ENCODE measurements around the gene SCNN1A.

The SCNN1A gene

GRCh38 chr12:6367969-6368892 is 7.1 kb downstream of the SCNN1A start:
- H3K27me3 ChIP-seq (replicated peaks; ENCODE audit: control insufficient read depth, insufficient read depth, low read length, poor library complexity, severe bottlenecking), result no peaks in the 10 kb centered on the region
- DNase-seq, result no peak
- H3K27ac ChIP-seq (ENCODE audit: insufficient read depth, low read length, poor library complexity, severe bottlenecking), result no peak overlapping the region
- no peaks in the 10 kb centered on the region for H3K36me3 ChIP-seq (ENCODE audit: control insufficient read depth, insufficient read depth, low read length)
- no peak overlapping the region for H3K4me3 ChIP-seq (ENCODE audit: insufficient read depth, low read depth, low read length, poor library complexity, severe bottlenecking)
- H3K9me3 ChIP-seq (ENCODE audit: control insufficient read depth, low read length), result no peaks in the 10 kb centered on the region
- peaks cover 12% of the 10 kb centered on the region for H3K4me1 ChIP-seq (ENCODE audit: control insufficient read depth, insufficient read depth, low read length, poor library complexity, severe bottlenecking)

DNA sequence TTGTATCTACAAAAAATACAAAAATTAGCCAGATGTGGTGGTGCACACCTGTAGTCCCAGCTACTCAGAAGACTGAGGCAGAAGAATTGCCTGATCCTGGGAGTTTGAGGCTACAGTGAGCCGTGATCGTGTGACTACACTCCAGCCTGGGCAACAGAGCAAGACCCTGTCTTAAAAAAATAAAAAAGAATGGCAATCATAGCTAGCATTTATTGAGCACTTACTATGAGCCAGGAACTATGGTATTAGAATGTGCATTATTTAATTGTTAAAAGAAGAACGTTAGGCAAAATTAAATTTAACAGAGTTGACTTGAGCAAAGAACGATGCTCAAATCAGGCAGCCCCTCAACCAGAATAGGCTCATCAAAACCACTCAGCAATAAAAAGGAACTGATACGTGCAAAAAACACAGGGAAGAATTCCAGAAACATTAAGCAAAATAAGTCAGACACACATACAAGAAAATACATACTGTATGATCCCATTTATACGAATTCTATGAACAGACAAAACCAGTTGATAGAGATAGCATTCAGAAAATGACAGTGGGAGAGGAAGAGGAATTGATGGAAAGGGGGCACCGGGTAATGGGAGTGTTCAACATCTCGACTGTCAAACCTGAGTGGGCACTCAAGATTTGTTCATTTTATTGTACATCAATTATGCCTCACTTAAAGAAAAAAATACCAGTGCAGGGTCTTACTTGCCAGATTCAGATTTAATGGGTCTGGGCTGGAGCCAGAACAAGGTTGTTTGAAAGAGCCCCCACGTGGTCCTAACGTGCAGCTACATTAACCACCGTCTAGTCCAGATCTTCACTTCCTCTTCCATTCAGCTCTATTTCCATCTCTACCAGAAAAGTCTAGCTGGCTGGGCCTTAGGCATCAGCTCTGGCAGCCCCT is 8.0 kb downstream of the SCNN1A start:
- DNase-seq, result no peak
- Histone ChIP-seq H3K4me1 (ENCODE audit: control insufficient read depth, insufficient read depth, low read length, poor library complexity, severe bottlenecking) (peaks cover 12% of the 10 kb centered on the region), H3K36me3 (ENCODE audit: control insufficient read depth, insufficient read depth, low read length) (no peaks in the 10 kb centered on the region), H3K27me3 (replicated peaks; ENCODE audit: control insufficient read depth, insufficient read depth, low read length, poor library complexity, severe bottlenecking) (no peaks in the 10 kb centered on the region), H3K4me3 (ENCODE audit: insufficient read depth, low read depth, low read length, poor library complexity, severe bottlenecking) (no peak overlapping the region), H3K27ac (ENCODE audit: insufficient read depth, low read length, poor library complexity, severe bottlenecking) (no peak overlapping the region), H3K9me3 (ENCODE audit: control insufficient read depth, low read length) (no peaks in the 10 kb centered on the region)

- H3K9me3 ChIP-seq (ENCODE audit: control insufficient read depth, low read length), result no peaks in the 10 kb centered on the region
- H3K27me3 ChIP-seq (replicated peaks; ENCODE audit: control insufficient read depth, insufficient read depth, low read length, poor library complexity, severe bottlenecking), result no peaks in the 10 kb centered on the region
- DNase-seq, result no peak
- H3K4me1 ChIP-seq (ENCODE audit: control insufficient read depth, insufficient read depth, low read length, poor library complexity, severe bottlenecking), result peaks cover 16% of the 10 kb centered on the region
- peak overlapping the region; percentile 80 for H3K4me3 ChIP-seq (ENCODE audit: insufficient read depth, low read depth, low read length, poor library complexity, severe bottlenecking)
- peak overlapping the region; percentile 75 for H3K27ac ChIP-seq (ENCODE audit: insufficient read depth, low read length, poor library complexity, severe bottlenecking)
- no peaks in the 10 kb centered on the region for H3K36me3 ChIP-seq (ENCODE audit: control insufficient read depth, insufficient read depth, low read length)
These were observed 11.4 kb downstream of the SCNN1A start for GRCh38 chr12:6364044-6364374.

DNA sequence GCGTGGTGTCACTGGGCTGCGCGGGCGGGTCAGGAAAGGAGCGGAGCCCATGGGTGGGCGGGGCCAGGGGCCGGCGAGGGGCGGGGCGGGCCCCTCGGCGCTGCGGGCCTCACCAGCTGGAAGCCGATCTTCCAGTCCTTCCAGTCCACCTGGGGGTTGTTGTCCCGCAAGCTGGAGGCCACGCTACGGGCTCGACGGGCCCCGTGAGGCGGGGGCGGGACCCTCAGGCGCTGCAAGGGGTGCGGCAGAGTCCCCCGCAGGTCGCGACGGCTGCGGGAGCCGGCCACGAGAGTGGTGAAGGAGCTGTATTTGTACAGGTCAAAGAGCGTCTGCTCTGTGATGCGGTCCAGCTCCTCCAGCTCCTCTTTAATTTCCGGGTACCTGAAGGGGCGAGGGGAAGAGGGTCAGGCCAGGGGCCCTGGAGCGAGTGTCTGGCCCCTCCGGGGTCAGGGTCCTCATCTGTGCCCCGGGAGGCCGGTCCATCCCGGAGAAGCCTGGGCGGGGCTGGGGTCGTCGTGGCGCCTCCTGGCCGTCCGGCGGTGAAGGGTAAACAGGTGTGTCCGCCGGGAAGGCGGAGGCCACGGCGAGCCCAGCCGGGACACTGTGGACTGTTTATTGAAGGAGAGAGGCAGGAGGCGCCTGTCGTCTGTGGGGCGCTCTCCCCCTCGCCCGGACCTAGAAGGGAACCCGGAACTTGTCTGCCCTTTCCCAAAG is 11.9 kb downstream of the SCNN1A start:
- Histone ChIP-seq H3K27ac (ENCODE audit: insufficient read depth, low read length, poor library complexity, severe bottlenecking) (peak overlapping the region; percentile 75), H3K27me3 (replicated peaks; ENCODE audit: control insufficient read depth, insufficient read depth, low read length, poor library complexity, severe bottlenecking) (no peaks in the 10 kb centered on the region), H3K4me1 (ENCODE audit: control insufficient read depth, insufficient read depth, low read length, poor library complexity, severe bottlenecking) (peaks cover 16% of the 10 kb centered on the region), H3K36me3 (ENCODE audit: control insufficient read depth, insufficient read depth, low read length) (no peaks in the 10 kb centered on the region), H3K4me3 (ENCODE audit: insufficient read depth, low read depth, low read length, poor library complexity, severe bottlenecking) (peak overlapping the region; percentile 80), H3K9me3 (ENCODE audit: control insufficient read depth, low read length) (no peaks in the 10 kb centered on the region)
- DNase-seq, result peak; percentile 49 to 62 (median 53)

DNA sequence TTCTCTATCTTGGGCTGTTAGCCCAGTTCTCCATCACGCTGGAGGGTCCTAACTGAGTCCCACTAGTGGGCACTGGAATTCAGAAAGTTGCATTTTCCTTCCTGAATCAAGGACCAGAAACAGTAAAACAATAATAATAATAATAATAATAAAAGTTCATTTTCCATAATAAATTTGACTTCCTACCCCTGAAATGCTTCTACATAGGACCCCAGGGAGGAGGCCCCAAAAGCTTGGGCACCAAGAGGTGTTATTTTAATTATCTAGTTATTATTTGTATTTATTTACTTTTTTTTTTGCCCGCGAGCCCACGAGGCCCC is 12.4 kb downstream of the SCNN1A start:
- no peaks in the 10 kb centered on the region for H3K9me3 ChIP-seq (ENCODE audit: control insufficient read depth, low read length)
- peak overlapping the region; percentile 80 for H3K4me3 ChIP-seq (ENCODE audit: insufficient read depth, low read depth, low read length, poor library complexity, severe bottlenecking)
- no peak for DNase-seq
- H3K27ac ChIP-seq (ENCODE audit: insufficient read depth, low read length, poor library complexity, severe bottlenecking), result peak overlapping the region; percentile 75
- peaks cover 16% of the 10 kb centered on the region for H3K4me1 ChIP-seq (ENCODE audit: control insufficient read depth, insufficient read depth, low read length, poor library complexity, severe bottlenecking)
- no peaks in the 10 kb centered on the region for H3K27me3 ChIP-seq (replicated peaks; ENCODE audit: control insufficient read depth, insufficient read depth, low read length, poor library complexity, severe bottlenecking)
- no peaks in the 10 kb centered on the region for H3K36me3 ChIP-seq (ENCODE audit: control insufficient read depth, insufficient read depth, low read length)

DNA sequence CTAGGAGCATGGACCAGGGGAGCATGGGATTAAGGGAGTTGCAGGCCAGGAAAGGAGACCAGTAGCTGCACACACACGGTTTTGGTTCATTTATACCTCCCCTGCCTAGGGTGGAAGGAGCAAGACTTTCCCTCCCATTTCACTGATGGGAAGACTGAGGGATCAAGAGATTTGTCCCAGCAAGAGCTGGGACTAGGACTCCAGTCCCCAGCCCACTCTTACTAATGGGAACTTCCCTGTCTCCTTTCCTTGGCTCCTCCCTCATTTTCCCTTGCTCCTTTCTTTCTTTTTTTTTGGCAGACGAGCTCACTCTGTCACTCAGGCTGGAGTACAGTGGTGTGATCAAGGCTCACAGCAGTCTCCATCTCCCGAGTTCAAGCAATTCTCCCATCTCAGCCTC is 13.0 kb downstream of the SCNN1A start:
- no peak for DNase-seq
- no peaks in the 10 kb centered on the region for H3K36me3 ChIP-seq (ENCODE audit: control insufficient read depth, insufficient read depth, low read length)
- no peak overlapping the region for H3K27ac ChIP-seq (ENCODE audit: insufficient read depth, low read length, poor library complexity, severe bottlenecking)
- no peak overlapping the region for H3K4me3 ChIP-seq (ENCODE audit: insufficient read depth, low read depth, low read length, poor library complexity, severe bottlenecking)
- H3K4me1 ChIP-seq (ENCODE audit: control insufficient read depth, insufficient read depth, low read length, poor library complexity, severe bottlenecking), result peaks cover 12% of the 10 kb centered on the region
- H3K9me3 ChIP-seq (ENCODE audit: control insufficient read depth, low read length), result no peaks in the 10 kb centered on the region
- H3K27me3 ChIP-seq (replicated peaks; ENCODE audit: control insufficient read depth, insufficient read depth, low read length, poor library complexity, severe bottlenecking), result no peaks in the 10 kb centered on the region

- Histone ChIP-seq H3K4me1 (ENCODE audit: control insufficient read depth, insufficient read depth, low read length, poor library complexity, severe bottlenecking) (peaks cover 12% of the 10 kb centered on the region), H3K27ac (ENCODE audit: insufficient read depth, low read length, poor library complexity, severe bottlenecking) (no peak overlapping the region), H3K4me3 (ENCODE audit: insufficient read depth, low read depth, low read length, poor library complexity, severe bottlenecking) (no peak overlapping the region)
These were observed 13.5 kb downstream of the SCNN1A start for GRCh38 chr12:6361834-6362233.

DNA sequence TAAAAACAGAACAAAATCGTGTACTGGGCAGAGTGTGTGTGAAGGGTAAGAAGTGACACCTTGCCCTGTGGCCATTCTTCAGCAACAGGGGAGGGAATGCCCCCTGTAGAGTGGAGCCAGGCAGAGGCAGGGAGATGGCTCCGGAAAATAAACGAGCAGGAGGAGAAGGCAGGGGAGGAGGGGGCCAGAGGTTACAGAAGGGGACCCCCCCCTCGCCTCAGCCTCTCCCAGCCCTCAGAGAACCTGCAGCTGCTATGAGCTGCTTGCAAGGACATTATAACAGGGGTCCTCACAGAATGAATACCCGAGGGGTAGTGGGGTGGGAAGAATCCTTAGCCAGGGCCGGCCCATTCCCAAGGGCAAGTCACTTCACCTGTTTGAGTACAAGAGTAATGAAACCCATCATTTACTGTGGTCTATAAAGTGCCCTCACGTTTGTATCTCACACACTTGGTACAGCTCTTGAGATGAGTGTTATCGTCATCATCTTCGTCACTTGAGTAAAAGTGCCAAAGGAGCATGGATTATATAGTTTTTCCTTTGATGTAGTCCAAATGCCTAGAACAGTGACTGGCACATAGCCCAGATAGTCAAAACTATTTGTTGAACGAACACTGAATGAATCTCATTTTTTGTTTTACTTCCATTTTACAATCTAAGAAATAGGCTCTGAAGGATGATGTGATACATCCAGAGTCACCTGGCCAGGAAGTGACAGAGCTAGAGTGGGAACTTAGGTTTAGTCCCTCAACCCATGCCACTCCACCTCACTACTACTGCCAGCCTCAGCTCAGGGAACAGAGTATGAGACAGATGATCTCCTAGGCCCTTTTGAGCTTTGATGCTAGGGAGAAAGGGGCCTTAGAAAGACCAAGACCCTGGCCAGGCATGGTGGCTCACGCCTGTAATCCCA is 14.5 kb downstream of the SCNN1A start:
- Histone ChIP-seq H3K36me3 (ENCODE audit: control insufficient read depth, insufficient read depth, low read length) (no peaks in the 10 kb centered on the region), H3K27me3 (replicated peaks; ENCODE audit: control insufficient read depth, insufficient read depth, low read length, poor library complexity, severe bottlenecking) (no peaks in the 10 kb centered on the region), H3K9me3 (ENCODE audit: control insufficient read depth, low read length) (no peaks in the 10 kb centered on the region), H3K4me3 (ENCODE audit: insufficient read depth, low read depth, low read length, poor library complexity, severe bottlenecking) (no peak overlapping the region), H3K4me1 (ENCODE audit: control insufficient read depth, insufficient read depth, low read length, poor library complexity, severe bottlenecking) (peaks cover 12% of the 10 kb centered on the region), H3K27ac (ENCODE audit: insufficient read depth, low read length, poor library complexity, severe bottlenecking) (no peak overlapping the region)
- DNase-seq, result no peak

More at GRCh38 chr12:6361834-6362233, 13.5 kb downstream of the SCNN1A start:
- Histone ChIP-seq H3K27me3 (replicated peaks; ENCODE audit: control insufficient read depth, insufficient read depth, low read length, poor library complexity, severe bottlenecking) (no peaks in the 10 kb centered on the region), H3K9me3 (ENCODE audit: control insufficient read depth, low read length) (no peaks in the 10 kb centered on the region), H3K36me3 (ENCODE audit: control insufficient read depth, insufficient read depth, low read length) (no peaks in the 10 kb centered on the region)
- no peak for DNase-seq

- no peak for DNase-seq
- peaks cover 12% of the 10 kb centered on the region for H3K4me1 ChIP-seq (ENCODE audit: control insufficient read depth, insufficient read depth, low read length, poor library complexity, severe bottlenecking)
- H3K27ac ChIP-seq (ENCODE audit: insufficient read depth, low read length, poor library complexity, severe bottlenecking), result no peak overlapping the region
- H3K9me3 ChIP-seq (ENCODE audit: control insufficient read depth, low read length), result no peaks in the 10 kb centered on the region
- no peaks in the 10 kb centered on the region for H3K27me3 ChIP-seq (replicated peaks; ENCODE audit: control insufficient read depth, insufficient read depth, low read length, poor library complexity, severe bottlenecking)
- no peak overlapping the region for H3K4me3 ChIP-seq (ENCODE audit: insufficient read depth, low read depth, low read length, poor library complexity, severe bottlenecking)
- H3K36me3 ChIP-seq (ENCODE audit: control insufficient read depth, insufficient read depth, low read length), result no peaks in the 10 kb centered on the region
These were observed 15.2 kb downstream of the SCNN1A start for GRCh38 chr12:6360080-6360571.
